Spleen (tissue), 7 donors: ENCODE measurements around the gene LRP11.

Source experiments
- CTCF ChIP-seq, 11 experiments: fragments of 200-600 bp in 7 of 11; fragments of 450-650 bp in 4 of 11; sonication (generic) in 4 of 11; IDR thresholded peaks in 8 of 11; conservative IDR thresholded peaks in 3 of 11; 1 replicate in 7 of 11; 2 replicates in 4 of 11; pipeline versions ENCODE4 v1.4.0 to v1.8.0; 2016 to 2021; ENCODE audit warnings: antibody characterized with exemption in 11 of 11, inconsistent platforms in 4 of 11, mild to moderate bottlenecking in 1 of 11
- POLR2A ChIP-seq, 3 donors: fragments of 450-650 bp; IDR thresholded peaks; one replicate each; pipeline ENCODE4 v1.5.1; 2017; ENCODE audit warnings: antibody characterized with exemption in 3 of 3, mild to moderate bottlenecking in 1 of 3
- donor health status: DM: no; HTN: no; CAD: no; lungs with moderate emphysema.
- donor health status: DM: no; HTN: no; CAD: no.
- donor health status: DM: no; HTN: no; CAD: no.

GRCh38 chr6:149895833-149896271 is 31.7 kb upstream of the LRP11 start:
- TF ChIP-seq POLR2A (IDR thresholded peaks at IDR 0.05) = no peak
- no peak for TF ChIP-seq CTCF (IDR thresholded peaks at IDR 0.05 in 8 of 11, conservative IDR thresholded peaks at IDR 0.05 in 3 of 11)
